ENCODE results near the gene CACNB4. TPM values are rescaled to one million over a fixed set of nuclear protein-coding genes. Genes with fewer than 3 reads are reported as not detected.

The CACNB4 gene
- 0.08 to 0.16 TPM (median 0.13 TPM) in 5 replicates for total RNA-seq (2022; extraction: Qiagen RNA extraction)

GRCh38 chr2:152098496-152099366 lies at the start of gene CACNB4:
TSS of gene CACNB4 (minus strand) at chr2:152099044.

GRCh38 chr2:151828143-151828889 lies 270.5 kb downstream of the CACNB4 start, which contains the start of gene ARL5A:
TSS of gene ARL5A (minus strand) at chr2:151828421. CDS start at chr2:151828176, 245 bp downstream.

Other genes starting within 250 kb of the CACNB4 start
- 5.9 to 10.0 TPM (median 8.4 TPM) in 5 replicates for gene STAM2, start 76.7 kb upstream of the CACNB4 start, total RNA-seq (2022; extraction: Qiagen RNA extraction)
- gene FMNL2, start 236.1 kb upstream of the CACNB4 start, total RNA-seq (2022; extraction: Qiagen RNA extraction): 24.5 to 30.9 TPM (median 28.6 TPM) in 5 replicates

Measured in A549 treated with Mapracorat at 1 μM for 4 hours (cell line).